Esophagus mucosa (tissue), 1 donor: ENCODE results near the gene INPP5F. TPM values are rescaled to one million over a fixed set of nuclear protein-coding genes. Genes with fewer than 3 reads are reported as not detected.
A peak's percentile ranks its signal among the peaks of the same experiment; 100 is the strongest.

Experiments used
- ATAC-seq: fragments of 200-7000 bp; cut with Tn5 transposase; one replicate; pipeline ENCODE4 v1.9.1; 2020
- total RNA-seq: library from RNA; stranded (reverse); gene quantifications from one replicate; pipeline ENCODE4 v1.2.4, GENCODE V29; 2023
- donor health status: DM: yes; HTN: yes; CAD: no.

The INPP5F gene
- total RNA-seq, 1 donor from 2014 or later = 7.6 TPM

DNA sequence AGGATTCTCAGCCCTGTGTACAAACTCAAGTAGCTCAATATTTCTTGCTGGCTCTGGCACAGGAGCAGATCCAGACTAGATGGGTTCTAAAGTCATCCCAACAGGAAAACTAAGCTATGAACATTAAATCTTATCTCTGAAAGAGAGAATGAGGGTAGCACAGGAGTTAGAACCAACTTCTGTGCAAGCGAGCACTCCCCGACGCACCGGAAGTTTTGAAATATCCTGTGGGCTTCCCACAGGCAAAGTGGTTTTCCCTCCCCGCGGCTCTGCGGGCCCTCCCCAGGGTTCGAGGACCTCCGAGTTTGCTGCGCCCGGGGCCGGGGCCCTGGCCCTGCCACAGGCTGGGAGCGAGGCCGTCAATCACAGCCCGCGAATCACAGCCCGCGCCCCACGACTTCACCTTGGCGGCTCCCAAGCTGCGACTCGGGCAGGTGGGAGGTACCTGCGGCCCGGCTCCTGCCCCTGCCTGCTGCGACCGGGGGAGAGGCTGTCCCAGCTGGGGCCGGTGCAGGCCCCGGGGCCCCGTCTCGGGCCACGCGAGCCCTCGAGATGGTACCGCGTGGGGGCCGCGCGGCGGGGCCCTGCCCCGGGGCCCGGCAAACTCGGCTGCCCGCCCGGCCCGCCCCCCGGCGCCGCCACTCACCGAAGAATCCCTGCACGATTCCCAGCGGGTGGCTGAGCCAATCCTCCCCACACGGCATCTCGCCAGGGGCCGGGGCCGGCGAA is 146.2 kb downstream of the INPP5F start:
- peak; percentile 56 for ATAC-seq

DNA sequence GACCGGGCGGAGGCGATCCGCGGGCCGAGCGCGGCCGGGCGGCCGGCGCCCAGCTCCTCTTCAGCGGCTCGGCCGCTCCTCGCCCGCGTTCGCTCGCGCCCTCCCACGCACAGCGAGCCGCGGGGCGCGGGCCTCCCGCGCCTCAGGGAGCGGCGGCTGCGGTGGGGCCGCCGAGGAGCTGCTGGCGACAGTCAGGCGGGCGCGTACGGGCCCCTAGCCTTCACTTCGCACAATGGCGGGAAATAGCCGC is 146.7 kb downstream of the INPP5F start, which contains the start of gene MCMBP:
Gene MCMBP, minus strand, starts transcription at position 234 of the 250 bp plus-strand sequence. CDS start 259 bp downstream, outside the sequence.
- no peak for ATAC-seq

DNA sequence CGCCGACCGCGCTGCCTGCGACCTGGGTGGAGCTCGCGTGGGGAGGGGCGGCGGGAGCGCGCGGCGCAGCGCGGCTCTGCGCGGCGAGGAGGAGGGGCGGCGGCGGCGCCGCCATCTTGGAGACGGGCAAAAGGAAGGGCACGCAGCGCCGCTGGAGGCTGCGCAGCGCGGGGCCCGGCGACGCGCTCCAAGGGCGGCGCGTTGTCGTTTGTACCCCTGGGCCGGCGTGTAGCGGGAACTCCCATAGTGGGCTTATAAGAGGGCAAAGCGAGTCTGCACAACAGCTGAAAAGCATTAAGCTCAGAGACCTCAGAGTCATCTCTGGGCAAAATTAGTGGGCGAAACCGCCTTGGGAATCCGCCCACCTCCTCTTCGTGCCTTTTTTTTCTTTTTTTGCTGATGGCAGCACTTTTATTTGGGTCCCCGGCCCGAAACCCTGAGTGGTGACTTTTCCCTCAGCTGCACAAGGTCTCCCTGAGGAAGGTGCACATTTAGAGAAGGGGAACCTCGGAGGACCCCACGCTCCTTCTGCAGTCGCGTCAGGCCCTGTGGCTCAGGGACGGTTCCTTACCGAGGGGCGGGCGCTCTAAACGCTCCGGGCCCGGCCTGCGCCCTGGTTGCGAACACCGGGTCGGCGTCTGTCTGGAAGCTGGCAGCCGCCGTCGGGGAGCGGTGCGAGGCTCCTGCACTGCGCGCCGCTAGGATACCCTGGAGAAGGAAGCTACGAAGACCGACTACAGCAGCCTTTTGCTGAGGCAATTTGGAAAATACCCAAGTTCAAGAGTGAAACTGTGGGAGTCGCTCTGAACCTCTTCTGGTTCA is 147.2 kb downstream of the INPP5F start:
- ATAC-seq = peak; percentile 97

DNA sequence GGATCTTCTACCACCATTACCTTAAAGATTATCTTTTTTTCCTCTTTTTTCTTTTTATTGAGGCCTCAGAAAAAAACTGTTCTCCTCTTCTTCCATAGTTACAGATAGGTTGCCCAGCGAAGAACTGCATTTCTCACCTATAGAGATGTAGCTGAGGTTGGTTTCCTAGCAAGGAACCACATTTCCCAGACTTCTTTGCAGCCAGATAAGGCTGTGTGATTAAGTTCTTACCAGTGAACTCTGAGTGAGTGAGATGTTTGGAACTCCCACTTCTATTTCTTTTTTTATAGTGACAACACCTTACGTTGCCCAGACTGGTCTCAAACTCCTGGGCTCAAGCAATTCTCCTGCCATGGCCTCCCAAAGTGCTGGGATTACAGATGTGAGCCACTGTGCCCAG is 152.7 kb downstream of the INPP5F start:
- no peak for ATAC-seq

Other genes starting within 250 kb of the INPP5F start
- 33.9 TPM for gene RGS10, start 183.3 kb upstream of the INPP5F start, total RNA-seq
- 90.8 TPM for gene TIAL1, start 129.1 kb upstream of the INPP5F start, total RNA-seq
- gene BAG3, start 74.7 kb upstream of the INPP5F start, total RNA-seq = 59.7 TPM
- gene MCMBP, start 146.8 kb downstream of the INPP5F start, total RNA-seq = 36.8 TPM
- 30.8 TPM for gene SEC23IP, start 166.7 kb downstream of the INPP5F start, total RNA-seq